ENCODE data around the gene GRPR.
A peak's percentile ranks its signal among the peaks of the same experiment; 100 is the strongest.

GRPR gene

DNA sequence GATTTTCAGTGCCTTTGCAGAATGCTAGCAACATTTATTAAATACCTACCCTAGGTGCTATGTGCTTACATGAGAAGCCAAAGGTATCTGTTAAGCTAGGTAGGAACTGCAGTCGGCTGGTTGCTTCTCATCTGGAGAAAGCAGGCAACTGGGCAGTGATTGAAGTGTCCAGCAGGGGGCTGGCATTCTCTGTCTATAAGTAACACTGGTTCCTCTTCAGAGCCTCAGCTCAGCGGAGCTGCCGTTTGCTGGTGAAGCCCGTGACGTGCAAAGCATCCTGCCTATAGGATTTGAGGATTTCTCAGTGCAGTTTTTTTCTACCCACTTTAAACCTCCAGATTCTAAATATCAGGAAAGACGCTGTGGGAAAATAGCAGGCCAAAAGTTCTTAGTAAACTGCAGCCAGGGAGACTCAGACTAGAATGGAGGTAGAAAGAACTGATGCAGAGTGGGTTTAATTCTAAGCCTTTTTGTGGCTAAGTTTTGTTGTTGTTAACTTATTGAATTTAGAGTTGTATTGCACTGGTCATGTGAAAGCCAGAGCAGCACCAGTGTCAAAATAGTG, at the start of gene GRPR:
TSS of gene GRPR (plus strand) at position 344 of the 565 bp plus-strand sequence. CDS start 389 bp downstream, outside the sequence.
- peak; percentile 28 to 34 for DNase-seq (ENCODE audit: extremely low read depth in 1 of 2, low read depth in 1 of 2)

DNA sequence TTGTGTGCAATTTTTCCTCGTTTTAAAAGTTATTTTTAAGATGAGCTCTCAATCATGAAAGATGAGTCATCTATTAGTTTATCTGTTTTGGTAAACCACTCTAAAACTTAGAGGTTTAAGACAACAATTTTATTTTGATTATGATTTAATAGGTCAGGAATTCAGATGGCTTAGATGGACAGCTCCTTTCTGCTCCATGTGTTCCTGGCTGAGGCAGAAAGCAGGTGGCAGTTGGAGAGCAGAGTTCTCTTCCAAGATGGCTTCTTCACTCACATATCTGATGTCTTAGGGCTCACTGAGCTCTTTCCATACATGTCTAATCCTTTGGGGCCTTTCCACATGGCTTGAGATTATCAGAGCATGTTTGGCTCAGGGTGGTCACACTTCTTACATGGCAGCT, 48.3 kb upstream of the GRPR start:
- no peak for DNase-seq (ENCODE audit: extremely low read depth in 1 of 2, low read depth in 1 of 2)

DNA sequence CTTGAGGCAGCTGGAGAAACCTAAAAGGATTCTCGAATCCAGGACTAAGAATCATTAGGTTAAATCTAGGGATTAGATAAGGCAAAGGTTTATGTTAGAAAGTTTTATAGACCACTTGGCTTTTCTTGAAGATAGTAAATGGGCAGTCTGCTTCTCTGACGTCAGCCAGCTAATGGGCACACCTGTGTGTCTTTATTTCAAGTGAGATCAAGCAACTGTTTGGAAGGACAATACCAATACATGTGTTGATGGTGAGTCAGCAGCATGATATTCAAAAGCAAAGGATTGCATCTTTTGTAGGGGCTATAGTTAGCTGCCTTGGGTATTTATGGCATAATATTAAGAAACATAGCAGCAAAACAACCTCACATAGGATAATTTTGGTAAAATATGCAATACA, 46.5 kb upstream of the GRPR start:
- no peak for DNase-seq (ENCODE audit: extremely low read depth in 1 of 2, low read depth in 1 of 2)

DNA sequence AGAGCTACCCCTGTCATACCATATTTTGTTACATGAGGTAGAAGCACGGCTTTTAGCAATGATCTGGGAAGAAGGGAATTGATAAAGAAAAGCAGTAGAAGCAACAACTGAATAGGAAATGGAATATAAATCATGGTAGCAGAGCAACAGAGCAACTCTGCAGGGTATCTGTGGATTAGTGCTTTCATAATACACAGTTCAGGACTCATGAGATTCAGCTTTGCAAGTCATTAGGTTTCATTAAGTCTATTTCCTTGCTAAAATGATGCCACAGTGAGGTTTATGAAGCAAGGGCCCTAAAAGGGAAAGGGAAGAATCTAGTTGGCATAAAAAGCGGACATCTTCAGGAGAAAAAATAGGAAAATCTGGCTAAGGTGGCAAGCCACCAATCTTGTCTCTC, 45.6 kb upstream of the GRPR start:
- DNase-seq (ENCODE audit: extremely low read depth in 1 of 2, low read depth in 1 of 2) = no peak

DNA sequence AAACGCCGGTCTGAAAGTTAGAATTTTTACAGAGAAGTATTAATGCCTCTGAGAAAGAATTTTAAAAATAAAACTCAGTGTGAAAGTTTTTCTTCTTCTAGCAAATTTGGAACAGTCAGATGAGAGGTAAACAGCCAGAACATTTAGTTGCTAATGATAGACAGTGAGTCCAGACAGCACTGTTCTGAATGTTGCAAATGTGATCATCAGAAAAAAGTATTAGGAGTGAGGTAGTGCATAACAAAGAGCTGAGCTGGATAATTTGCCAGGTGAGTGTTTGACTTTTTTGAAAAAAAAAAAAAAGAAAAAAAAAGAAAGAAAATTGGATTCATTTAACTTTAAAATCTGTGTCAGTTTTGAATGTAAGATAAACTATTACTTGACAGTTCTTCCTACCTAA, 42.0 kb upstream of the GRPR start:
- no peak for DNase-seq (ENCODE audit: extremely low read depth in 1 of 2, low read depth in 1 of 2)

DNA sequence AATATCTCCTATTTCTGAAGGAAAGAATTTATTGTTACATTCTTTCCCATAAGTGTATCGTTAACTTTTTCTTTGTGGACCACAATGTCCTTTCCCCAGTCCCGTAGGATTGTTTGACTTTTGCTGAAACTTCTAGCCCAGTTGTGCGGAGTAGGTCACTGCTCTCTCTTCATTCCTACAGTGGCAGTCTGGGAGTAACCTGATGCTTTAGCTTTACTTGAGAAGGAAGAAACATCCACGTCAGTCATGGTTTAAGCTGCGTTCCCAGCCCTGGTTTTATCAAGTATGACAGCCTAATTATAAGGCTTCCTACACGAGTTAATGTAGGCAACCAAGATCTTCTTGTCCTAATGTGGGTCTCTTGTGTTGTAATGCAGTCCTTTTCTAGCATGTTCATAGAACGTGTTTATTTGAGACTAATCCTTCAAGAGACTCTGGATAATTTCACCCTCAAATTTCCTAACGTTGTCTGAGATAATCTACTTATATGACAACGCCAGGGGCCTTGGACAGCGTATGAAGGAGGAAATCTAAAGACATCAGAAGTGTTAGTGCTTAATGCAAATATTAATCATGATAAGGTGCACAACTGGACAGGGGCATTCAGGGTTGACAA, 40.8 kb upstream of the GRPR start:
- no peak for DNase-seq (ENCODE audit: extremely low read depth in 1 of 2, low read depth in 1 of 2)

DNA sequence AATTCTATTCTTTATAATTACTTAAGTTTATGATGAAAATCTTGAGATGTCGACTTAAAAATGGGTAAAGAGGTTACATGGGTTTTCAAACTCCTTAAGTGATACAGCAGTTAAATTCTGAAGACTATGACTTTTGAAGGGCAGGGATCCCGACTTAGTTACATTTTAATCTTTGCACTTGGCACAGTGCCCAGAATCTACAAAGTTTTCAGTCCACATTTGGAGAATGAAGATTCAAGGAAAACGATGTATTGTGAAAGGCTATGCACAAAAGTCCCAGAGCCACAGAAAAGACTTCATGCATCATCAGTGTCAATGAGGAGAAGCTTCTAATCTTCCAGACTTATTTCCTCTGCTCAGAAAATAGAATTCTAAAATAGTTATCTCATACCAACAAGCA, 36.3 kb upstream of the GRPR start:
- DNase-seq (ENCODE audit: extremely low read depth in 1 of 2, low read depth in 1 of 2) = no peak

DNA sequence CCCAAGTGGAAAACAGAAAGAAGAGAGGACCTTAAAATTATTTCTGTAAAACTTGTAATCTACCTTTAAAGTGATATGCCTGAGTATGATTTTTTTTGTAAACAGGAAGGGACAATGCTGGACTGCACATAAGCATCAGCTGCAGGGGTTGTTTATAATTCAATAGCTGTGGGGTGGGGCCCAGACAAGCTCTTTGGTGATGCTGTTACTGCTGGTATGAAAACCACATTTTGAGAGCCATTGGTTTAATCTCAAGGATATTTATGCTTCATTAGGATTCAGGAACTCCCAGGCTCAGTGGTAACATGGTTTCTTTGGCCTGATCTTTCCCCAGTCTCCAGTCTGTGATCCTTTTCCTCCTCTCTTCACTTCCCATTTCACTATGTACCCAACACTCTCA, 34.3 kb upstream of the GRPR start:
- no peak for DNase-seq (ENCODE audit: extremely low read depth in 1 of 2, low read depth in 1 of 2)

DNA sequence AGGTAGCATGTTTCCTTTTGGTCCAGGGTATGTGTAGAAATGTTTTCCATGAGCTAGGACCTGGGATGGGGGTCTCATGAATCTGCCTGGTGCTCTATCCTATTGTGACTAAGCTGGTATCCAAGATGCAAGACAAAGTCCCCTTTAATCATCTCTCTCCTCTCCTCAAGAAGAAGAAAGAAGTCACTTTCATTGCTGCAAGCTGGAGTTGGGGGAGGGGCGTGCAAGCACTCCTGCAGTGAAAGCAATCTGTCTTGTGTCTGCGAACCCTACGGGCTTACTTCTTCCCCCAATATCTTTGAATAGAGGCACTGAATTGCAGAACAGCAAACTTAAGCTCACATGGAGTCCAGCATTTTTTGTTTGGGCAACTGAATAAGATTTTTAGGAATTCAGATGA, 27.2 kb upstream of the GRPR start:
- no peak for DNase-seq (ENCODE audit: extremely low read depth in 1 of 2, low read depth in 1 of 2)

DNA sequence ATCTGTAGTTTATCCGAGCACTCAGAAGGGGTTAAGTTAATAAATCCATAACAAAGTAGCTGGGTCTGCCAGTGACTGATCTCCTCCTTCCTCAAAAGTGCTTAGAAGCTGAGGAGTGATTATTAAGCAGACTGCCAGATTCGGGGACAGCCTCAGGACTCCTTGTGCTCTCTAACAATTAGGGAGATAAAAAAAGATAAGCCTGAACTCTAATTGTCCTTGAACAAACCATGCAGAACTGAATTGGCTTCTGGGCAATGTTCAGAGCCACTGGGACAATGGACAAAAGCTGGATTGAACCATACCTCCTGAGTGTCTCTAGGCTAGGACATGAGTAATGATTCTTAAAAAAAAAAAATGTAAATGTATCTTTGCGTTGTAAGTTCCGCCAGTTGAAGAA, 22.7 kb upstream of the GRPR start:
- no peak for DNase-seq (ENCODE audit: extremely low read depth in 1 of 2, low read depth in 1 of 2)

DNA sequence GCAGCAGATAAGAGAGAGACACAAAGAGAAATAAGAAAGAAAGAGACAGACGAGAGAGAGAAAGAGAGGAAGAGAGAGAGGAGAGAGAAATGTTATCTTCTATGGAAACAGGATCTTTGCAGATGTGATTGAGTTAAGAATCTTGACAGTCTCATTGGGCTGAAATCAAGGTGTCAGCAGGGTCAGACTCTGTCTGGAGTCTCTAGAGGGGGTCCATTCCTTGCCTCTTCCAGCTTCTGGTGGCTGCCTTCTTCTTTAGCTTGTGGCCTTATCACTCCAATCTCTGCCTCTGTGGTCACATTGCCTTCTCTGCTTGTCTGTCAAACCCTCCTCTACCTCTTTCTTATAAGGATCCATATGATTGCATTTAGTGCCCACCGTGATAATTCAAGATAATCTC, 21.8 kb upstream of the GRPR start:
- no peak for DNase-seq (ENCODE audit: extremely low read depth in 1 of 2, low read depth in 1 of 2)

DNA sequence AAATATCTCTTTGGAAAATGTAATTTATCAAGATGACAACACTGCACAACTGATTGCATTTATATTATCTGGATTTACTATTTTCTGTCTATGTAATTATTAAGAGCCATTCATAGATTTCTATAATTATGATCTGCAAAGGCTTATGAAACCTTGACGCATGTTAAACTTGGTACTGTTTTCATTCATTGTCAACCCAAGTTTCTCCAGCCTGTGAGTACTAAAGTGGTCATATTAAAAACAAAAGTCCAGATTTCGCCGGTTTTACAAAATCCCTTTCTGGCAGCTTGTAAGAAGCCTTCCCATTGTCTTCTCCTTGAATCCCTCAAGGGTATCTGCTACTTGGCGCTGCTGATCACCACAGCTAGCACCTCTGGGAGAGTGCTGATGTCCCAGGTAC, 19.7 kb upstream of the GRPR start:
- no peak for DNase-seq (ENCODE audit: extremely low read depth in 1 of 2, low read depth in 1 of 2)

DNA sequence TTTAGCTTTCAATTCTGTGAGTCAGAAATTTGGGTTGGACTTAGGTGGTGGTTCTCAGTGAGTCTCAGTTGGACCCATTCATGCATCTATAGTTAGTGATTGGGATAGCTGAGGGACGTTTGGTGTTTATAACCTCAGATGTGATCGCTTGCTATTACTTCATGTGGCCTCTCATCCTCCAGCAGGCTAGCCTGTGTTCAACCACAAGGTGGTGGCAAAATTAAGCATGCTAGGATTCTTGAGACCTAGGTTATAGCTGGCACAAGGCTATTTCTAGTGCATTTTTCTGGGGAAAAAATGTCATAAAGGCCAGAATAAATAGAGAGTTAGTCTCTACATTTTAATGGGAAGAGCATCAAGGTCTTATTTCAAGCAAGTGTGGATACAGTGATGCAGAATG, 10.9 kb upstream of the GRPR start:
- no peak for DNase-seq (ENCODE audit: extremely low read depth in 1 of 2, low read depth in 1 of 2)

DNA sequence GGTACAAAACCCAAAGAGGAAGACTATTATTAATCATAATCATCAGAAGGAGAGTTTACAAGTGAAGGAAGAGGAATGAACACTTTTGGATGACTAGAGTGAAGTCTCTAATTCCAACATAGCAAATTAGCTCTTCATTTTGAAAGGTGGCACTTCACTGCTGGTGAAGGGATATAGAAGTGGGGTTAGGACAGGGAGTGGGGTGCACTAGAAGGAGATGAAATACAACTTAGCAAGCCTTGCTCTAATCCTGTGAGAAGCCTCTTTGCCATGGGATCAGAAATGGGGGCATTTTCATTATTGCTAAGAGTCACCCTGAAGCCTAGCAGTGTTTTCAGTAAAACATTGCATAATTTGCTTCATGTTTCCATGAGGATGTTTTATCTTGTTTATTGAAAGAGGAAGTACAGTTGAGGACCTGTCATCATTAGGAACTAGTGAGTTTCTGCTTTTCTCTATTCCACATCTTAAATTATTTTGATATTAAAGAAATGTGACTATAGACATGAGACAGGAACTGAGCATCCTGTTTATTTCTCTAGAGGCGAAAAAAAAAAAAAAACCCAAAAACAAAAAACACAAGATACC, 9.3 kb upstream of the GRPR start:
- DNase-seq (ENCODE audit: extremely low read depth in 1 of 2, low read depth in 1 of 2) = no peak

DNA sequence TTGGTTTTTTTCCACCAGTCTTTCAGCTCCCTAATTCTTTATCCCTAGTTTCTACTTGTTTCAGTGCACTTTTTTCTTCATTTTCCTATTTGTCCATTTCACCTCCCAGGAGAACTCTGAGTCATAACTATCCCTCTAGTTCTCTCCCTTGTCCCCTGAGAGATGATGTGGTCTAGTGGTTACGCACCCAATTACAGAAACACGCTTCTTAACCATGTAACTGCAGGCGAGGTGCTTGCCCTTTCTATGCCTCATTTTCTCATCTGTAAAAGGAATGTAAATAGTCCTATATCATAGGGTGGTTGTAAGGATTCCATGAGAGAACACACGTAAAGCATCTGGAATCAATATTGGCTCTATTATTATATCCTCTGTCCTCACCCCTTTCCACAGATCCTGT, 8.8 kb upstream of the GRPR start:
- no peak for DNase-seq (ENCODE audit: extremely low read depth in 1 of 2, low read depth in 1 of 2)

DNA sequence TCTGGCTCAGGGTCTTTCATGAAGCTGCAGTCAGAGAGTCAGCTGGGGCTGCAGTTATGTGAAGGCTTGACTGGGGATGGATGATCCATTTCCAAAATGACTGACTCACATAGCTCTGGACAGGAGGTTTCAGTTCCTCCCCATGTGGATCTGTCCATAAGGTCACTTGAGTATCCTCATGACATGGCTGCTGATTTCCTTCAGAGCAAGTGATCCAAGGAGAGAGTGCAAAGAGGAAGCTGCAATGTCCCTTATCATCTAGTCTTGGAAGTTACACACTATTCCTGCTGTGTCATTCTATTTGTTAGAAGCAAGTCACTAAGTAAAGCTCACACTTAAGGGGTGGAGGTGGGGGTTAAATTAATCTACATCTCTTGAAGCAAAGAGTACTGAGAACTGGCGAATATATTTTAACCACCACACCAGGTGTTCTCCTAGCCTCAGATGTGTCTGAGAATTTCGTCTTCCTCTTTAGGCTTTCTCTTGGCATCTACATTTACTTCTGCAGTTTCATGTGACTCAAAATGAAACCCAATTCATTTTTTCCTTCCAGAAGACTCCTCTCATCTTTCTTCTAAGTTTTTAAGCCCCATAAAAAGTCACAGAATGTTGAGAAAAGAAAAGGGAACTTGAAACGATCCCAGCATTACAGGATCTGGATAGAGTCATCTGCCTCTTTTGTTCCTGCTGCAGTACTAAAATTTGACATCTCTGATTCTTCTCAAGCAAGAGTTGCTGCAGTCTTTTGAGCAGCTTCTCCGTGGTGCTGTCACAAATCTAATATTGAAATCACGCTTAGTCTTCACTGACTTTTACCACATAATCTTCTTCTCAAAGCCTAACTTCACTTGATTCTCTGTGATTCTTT, 3.8 kb upstream of the GRPR start:
- no peak for DNase-seq (ENCODE audit: extremely low read depth in 1 of 2, low read depth in 1 of 2)

DNA sequence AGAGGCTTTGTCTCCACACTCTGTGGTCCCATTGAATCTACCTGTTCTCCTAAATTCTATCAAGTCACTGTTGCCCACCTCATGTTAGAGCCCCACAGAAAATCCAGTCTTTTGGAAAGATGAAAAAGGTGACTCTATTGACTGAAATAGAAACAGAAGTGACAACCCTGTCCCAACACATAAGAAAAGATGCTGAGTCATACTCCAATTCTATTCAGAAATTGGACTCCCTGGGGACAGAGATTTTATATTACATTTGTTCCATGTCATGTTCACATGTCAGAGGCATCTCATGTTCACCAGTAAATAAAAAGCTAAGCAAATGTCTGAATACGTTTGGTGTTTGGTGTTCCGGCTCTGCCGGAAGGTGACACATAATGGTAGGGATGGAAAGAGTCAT, 2.9 kb upstream of the GRPR start:
- no peak for DNase-seq (ENCODE audit: extremely low read depth in 1 of 2, low read depth in 1 of 2)

DNA sequence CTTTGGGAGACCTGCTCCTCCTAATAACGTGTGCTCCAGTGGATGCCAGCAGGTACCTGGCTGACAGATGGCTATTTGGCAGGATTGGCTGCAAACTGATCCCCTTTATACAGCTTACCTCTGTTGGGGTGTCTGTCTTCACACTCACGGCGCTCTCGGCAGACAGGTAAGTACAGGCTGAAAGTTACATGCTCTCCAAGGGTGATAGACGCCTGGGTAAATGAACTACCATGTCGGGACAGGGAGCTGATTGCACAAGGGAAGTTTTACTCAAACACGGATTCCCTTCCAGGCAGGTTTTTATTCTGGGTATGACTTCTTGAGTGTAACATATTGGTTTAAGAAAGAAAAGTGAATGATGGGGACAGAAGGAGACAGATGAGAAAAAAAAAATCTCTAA, 836 bp downstream of the GRPR start:
- no peak for DNase-seq (ENCODE audit: extremely low read depth in 1 of 2, low read depth in 1 of 2)

DNA sequence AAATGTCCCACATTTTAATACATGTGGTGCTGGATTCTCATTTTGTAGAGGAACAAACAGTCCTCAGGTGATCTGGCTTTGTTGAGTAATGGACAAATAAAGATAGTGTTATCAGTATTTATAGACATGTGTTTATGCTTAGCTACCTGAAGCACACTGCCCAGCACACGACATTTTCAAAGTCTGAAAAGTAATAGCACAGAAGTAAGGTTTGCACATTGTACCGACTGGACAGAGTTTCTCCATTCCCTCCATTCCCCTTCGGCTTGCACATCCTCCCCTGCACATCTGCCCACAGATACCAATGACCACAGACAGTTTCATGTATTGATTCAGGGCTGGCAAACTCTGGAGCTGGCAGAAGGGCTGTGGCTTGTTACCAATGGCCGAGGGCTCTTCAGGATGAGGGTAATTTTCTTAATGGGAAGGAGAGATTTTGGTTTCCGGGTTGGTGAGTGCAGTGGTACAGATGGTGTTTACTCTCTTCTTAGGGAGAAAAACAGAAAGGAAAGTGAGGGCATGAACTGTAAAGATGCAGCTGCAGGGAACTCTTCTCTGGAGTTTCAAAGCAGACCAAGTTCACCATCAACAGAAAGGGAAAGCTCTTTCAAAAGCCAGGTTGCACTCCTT, 2.3 kb downstream of the GRPR start:
- no peak for DNase-seq (ENCODE audit: extremely low read depth in 1 of 2, low read depth in 1 of 2)

DNA sequence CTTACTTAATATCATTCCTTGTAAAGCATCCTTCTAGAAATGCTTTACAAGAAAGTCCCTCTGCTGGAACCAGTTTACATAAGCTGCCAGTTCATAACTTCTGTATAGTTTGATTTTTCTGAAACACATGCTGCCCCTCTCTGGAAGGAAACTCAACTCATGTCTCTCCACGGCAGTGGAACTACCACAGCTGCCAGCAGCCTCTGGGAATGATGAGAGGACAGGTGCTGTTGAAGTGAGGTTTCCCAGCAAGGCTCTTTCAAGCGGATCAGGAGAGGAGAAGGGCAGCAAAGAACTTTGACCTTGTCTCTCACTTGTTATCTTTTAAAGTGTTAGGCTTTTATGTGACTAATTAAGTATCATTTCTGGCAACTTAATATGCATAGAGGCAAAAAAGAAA, 7.3 kb downstream of the GRPR start:
- no peak for DNase-seq (ENCODE audit: extremely low read depth in 1 of 2, low read depth in 1 of 2)

DNA sequence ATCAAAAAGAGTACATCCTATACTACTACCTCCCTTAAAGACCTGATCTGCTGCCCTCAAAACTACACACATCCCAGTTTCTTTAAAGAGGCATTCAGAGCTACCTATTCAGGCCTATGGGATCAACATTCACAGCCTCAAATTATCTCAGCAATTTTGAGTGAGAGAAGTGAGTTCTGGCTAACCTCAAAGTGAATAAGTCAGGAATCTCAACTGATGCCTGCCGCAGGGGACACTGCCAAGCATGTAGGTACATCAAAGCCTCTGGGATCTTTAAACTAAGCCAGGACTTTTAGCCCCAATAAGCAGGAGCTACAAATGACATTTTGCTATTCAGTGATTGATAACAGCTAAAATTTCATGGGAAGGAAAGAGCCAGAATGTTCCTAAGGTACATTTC, 11.6 kb downstream of the GRPR start:
- no peak for DNase-seq (ENCODE audit: extremely low read depth in 1 of 2, low read depth in 1 of 2)
